ENCODE data around the gene SSR2.

Gene SSR2

DNA sequence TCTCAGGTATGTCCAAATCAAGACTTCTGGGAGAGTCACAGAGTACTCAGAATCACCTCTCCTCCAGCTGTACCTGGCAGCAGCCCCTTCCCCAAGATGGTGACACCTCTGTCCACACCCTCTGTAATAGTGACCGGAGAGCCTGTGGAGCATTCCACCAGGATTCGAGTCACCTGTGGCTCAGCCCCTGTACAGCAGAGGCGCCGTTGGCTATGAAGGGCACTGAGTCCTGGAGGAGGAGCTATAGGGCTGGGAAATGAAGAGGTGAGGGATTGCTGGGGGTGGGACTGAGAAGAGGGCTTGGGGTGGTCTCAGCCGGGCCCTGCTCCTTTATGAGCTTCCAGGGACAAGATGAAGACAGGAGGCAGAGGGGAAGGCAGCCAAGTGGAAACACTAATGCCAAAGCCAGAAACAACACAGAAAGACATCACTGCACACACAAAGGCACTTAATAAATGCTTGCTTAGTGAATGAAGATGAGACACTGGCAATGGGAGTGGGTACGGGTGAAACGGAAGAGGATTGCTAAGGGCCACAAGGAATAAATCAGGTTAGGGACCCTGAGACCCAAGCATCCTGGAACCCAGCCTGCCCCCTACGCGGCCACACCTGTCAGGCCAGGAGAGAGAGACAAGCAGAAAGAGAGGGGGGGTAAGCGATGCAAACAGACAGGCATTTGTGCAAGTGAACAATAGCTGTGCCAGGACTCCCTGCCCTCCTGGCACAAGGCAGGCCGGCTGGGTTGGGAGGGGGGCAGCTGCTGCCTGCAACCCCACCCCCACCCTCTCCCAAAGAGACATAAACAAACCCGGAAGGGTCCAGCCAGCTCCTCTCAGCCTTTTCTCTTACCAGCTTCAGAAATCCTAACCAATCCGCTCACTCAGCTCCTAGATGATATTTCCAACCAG, 46.3 kb downstream of the SSR2 start:
- FAIRE-seq = no peak
- no peak for DNase-seq (ENCODE audit: low spot score)

DNA sequence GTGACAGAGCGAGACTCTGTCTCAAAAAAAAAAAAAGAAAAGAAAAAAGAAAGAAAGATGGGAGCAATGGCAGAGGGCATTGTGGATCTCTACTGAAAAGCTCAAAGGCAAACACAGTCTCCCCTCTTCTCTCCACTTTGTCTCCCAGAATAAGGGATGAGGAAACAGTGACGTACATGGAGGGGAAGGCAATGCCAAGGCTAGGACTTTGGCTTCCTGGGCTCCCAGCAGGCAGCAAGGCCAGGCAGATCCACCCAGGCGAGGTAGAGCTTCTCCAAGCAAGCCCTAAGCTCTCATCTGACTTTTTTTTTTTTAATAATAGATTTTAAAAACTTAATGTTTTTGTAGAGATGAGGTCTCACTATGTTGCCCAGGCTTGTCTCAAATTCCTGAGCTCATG, 47.0 kb downstream of the SSR2 start:
- no peak for DNase-seq (ENCODE audit: low spot score)
- FAIRE-seq = no peak

DNA sequence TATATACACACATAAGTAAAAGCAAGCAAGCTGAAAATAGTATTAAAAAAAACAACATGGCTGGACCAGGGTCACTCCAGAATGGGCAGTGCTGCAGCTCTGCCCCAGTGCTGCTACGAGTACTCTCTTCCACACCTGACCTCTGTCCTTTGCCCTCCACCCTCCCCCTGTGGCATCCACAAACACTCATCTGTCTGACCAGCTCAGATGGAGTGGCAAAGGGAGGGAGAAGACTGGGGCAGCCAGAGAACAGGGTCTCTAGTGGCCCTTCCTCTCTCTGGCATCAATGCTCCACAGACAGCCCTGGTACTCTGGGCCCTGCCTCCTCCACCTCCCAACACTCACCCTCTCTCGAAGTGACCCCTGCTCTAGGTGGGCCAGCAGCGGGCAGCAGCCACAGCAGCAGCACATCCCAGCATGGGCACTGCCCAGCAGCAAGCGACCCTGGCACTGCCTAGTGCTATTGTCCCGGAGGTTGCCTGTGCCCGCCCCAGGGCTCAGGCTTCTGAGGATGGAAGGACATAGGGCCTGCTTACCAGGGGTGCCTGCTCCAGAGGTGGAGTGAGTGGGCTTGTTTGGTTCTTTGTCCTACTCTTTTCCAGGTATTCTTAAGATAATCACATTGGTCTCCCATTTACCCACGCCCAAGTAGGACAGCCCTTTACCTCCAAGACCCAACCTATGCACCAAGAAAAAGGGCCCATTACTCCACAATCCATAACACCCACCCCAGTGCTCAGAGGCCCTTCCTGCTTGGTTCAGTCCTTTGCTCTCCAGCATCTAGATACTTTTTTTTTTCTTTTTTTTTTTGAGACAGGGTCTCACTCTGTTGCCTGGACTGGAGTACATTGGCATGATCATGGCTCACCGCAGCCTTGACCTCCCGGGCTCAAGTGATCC, 48.6 kb downstream of the SSR2 start:
- DNase-seq (ENCODE audit: low spot score) = no peak
- no peak for FAIRE-seq

DNA sequence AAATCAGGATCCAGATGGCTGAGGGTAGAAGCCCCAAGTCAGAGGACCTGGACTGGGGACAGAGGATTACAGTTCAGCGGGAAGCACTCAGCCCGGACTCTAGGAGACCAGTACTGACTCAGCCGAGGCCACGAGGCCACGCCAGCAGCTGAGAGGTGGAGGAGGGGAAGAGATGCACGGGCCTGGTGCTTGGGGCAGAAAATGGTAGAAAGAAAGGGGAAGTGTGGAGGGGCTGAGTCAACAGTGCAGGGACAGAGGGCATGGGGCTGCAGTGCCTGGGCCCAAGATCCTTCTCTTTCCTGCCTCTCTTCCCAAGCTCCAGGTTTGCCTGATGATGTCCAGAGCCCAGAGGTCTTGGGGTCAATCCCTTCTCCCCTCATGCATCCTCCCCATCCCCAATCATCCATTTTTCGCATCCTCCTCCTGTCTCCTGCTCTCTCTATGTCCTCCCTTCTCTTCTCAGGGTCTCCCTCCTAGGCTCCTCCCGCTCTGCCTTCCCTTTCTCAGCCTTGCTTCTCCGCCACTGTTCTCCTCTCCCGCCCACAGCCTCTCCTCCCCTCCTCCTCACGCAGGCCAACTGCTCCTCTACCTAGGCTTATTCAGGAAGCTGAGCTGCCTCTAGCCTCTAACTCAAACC, 50.1 kb downstream of the SSR2 start:
- DNase-seq (ENCODE audit: low spot score) = no peak
- no peak for FAIRE-seq

DNA sequence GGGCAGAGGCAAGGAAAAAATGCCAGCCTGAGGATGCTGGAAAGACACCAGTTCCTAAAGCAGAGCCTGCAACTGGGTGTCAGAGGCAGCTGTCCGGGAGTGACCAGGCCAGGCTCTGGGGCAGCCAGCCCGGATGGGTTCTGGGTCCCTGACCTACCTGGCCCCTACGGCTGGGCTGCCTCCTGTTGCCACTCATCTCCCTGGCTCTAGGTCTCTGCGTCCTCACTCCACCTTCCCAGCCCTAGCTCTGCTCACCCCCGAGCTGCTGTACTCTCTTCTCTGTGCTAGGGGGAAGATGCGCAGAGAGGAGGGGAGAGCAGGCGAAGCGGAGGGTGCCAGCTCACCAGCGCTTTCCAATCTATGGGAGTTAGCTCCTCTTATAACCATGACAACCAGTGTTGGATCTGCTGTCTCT, 51.4 kb downstream of the SSR2 start:
- DNase-seq (ENCODE audit: low spot score) = no peak
- FAIRE-seq = no peak

DNA sequence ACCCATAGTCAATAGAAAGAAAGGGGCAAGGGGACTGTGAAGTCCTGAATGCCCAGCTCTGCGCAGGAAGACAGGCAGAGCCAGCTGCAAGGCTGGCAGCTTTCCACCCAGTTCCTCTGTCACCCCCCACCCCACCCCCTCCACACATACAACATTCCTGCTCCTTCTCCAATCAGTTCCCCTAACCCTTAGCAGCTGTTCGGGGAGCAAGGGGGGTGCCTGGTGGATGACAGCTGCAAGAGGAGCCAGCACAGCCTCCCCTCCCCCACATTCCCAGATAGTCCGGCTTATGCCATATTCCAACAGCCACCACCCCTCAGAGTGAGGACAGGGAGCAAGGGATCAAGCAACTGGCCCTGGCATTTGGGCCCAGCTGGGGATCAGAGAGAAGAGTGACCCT, 52.1 kb downstream of the SSR2 start:
- FAIRE-seq (no peak), DNase-seq (ENCODE audit: low spot score) (no peak)

DNA sequence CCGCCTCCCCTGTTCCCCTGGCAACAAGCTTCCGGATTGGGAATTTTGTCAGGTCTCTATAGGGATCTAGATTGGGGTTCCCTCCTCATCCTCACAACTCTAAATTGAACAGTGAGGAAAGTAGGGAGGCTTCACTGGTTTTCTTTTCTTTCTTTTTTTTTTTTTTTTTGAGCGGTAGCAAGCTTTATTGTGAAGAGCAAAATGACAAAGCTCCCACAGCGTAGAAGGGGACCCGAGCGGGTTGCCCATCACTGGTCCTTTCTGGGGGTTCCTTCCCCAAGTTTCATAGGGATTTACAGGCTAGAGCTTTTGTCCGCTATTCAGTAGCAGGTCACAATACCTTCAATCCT, 52.7 kb downstream of the SSR2 start:
- DNase-seq (ENCODE audit: low spot score) (no peak), FAIRE-seq (no peak)

DNA sequence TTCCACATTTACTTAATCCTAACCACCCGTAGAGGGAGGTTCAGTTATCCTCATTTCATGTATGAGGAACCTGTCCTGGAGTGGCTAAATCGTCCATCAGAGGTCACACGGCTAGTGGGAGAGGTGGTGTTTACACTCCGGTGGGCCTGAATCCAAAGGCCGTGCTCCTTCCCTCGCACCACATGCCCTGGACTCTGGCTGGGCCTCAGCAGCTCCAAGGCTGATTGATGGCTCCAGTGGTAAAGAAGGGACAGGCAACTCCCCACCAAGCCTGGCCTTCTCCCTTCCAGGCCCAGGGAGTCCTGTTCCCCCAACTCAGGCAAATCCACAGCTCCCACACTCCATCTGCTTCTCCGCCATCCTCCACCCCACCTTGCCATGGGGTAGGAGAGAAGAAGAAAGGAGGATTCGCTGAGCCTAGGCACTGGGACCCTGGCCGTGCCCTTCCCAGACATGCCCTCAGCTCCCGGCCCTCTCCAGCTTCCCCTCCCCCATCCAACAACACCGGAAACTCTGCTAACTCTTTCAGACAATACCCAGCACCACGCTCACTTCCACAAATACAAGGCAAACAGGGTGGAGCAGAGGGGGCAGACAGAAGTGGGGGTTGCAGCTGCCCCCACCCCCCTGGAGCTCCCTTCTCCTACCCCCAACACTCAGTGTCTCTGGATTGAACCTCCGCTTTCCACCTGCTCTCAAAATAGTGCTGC, 53.3 kb downstream of the SSR2 start:
- FAIRE-seq (no peak), DNase-seq (ENCODE audit: low spot score) (no peak)

DNA sequence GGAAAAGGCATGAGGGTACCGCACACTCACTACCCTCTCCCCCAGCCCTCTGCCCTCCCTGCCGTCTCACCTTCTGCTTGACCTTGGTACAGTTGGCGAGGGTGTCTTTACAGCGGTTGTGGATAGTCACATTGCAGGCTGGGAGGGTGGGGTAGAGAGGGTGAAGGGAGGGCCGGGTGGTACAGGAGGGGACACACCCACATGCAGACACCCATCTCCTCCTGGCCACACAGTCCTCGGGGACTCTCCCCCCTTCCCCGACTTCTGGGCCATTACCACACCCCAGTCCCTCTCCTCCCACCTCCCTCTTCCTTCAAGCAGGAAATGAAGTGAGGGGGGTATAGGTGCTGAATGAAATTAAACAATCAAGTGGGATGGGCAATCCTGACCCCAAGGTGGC, 54.0 kb downstream of the SSR2 start:
- DNase-seq (ENCODE audit: low spot score) (no peak), FAIRE-seq (no peak)

DNA sequence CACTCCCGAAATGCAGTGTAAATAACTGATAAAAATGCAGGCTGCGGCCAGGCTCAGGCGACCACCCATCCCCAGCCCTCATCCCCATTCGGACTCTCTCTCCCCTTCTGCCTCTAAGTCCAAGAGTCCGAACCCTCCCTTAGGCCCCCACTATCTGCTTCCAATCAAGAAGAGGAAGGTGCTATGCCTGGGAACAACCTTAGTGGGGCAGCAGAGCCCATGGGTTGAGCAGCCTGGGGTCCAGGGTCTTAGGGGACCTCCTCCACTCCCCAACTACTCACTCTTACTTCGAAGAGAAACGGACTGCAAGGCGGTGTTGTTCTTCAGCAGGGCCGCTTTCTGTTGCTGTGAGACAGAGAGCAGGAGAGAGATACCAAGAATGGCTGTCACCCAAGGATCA, 54.6 kb downstream of the SSR2 start:
- DNase-seq (ENCODE audit: low spot score) (no peak), FAIRE-seq (no peak)

DNA sequence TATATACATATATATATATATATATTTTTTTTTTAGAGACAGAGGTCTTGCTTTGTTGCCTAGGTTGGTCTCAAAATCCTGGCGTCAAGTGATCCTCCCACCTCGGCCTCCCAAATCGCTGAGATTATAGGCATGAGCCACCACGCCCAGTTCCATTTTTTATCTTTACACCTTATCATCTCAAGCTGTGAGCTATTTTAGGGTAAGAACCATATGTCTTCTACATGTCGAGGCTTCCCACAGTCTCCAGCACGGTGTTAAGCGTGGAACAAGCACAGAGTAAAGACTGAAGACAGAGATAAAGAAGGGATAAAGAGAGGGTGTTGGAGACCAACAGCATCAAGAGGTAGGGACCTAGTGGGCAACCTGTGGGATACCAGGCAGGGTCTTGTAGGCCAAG, 56.6 kb downstream of the SSR2 start:
- FAIRE-seq = no peak
- no peak for DNase-seq (ENCODE audit: low spot score)

DNA sequence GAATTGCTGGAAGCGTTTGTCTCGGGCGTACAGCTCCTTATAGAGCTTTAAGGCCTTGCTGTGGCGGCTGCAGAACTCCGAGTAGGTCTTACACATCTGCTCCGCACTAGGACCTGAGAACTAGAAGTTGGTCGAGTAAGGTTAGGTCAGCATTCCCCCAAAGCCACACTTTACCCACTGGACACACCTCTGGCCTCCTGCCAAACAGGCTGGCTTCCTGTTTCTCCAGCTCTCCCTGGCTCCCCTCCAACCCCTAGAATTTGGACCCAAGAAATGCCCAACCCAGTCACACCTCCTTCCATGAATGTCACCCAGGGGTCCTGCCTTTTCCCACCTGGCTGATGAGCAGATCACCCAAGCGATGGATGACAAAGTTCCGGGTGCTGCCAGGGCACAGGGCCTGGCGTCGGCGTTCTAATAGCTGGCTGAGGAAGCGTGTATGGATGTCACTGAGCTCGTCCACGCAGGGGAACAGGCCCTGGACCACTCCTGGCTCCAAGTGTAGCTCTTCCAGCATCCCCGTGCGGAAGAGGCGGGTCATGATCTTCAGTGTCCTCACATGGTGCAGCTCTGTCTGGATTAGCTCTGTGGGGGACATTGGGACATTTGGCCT, 58.0 kb downstream of the SSR2 start:
- DNase-seq (ENCODE audit: low spot score) (no peak), FAIRE-seq (no peak)

DNA sequence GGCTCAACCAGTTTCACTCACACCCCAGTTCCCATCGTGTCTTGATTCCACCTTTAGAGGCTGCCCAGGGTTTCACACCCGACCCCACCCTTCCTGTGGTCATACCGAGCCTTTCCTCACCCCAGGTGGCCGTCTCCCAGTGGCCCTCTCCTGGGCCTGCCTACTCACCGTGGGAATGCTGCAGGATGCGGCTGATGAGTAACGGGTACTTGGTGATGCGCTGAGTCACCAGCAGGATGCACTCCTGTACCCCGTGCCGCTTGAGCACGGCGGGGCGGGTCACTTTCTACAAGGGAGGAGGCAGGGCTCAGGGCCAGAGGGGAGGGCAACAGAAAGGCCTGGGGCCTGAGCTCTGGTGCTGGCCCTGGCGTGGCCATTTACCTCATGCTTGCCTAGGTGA, 58.8 kb downstream of the SSR2 start:
- FAIRE-seq (peak; percentile 84), DNase-seq (ENCODE audit: low spot score) (peak; percentile 94)

DNA sequence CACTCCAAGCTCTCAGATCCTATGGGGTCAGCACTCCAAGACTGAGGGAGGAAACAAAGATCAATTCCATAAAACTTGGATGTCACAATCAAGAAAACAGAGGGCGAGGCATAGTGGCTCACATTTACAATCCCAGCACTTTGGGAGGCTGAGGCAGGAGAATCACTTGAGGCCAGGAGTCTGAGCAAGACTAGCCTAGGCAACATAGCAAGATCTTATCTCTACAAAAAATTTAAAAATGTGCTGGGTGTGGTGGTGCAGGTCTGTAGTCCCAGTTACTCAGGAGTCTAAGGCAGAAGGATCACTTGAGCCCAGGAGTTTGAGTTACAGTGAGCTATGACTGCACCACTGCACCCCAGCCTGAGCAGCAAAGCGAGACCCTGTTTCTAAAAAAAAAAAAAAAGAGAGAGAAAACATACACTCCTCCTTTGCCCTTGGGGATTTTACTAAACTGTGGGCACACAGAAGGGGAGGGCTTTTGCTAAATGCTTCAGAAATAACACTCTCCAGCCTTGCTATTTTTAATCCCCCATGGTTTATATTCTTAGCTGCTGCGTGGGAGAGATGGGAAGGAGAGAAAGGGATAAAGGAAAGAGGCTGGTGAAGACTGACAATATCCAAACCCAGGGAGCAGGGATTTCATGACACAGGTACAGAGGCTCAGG, 60.5 kb downstream of the SSR2 start:
- DNase-seq (ENCODE audit: low spot score) = no peak
- FAIRE-seq = no peak
